ENCODE results near the gene MAGEA9.
"Not testable (repeated sequence)": the region's sequence is repeated elsewhere in the genome, so short reads cannot be mapped to it uniquely, and the experiment has no call there.

Gene MAGEA9

GRCh38 chrX:149781727-149782126, at the start of gene MAGEA9:
TSS of gene MAGEA9 (plus strand) at chrX:149781930. CDS start at chrX:149786211, 4,281 bp downstream.
- DNase-seq (ENCODE audit: low read depth in 3 of 3, low spot score in 1 of 3) = not testable (repeated sequence)

- DNase-seq (ENCODE audit: low read depth in 3 of 3, low spot score in 1 of 3) = not testable (repeated sequence)
Measured at GRCh38 chrX:149742269-149742668, 39.5 kb upstream of the MAGEA9 start.

- not testable (repeated sequence) for DNase-seq (ENCODE audit: low read depth in 3 of 3, low spot score in 1 of 3)
Measured at GRCh38 chrX:149746390-149747007, 35.2 kb upstream of the MAGEA9 start.

GRCh38 chrX:149757206-149758067, 24.3 kb upstream of the MAGEA9 start:
- no peak for DNase-seq (ENCODE audit: low read depth in 3 of 3, low spot score in 1 of 3)

- DNase-seq (ENCODE audit: low read depth in 3 of 3, low spot score in 1 of 3) = no peak
Measured at GRCh38 chrX:149758068-149758714, 23.5 kb upstream of the MAGEA9 start.

GRCh38 chrX:149758715-149759078, 23.0 kb upstream of the MAGEA9 start:
- DNase-seq (ENCODE audit: low read depth in 3 of 3, low spot score in 1 of 3) = not testable (repeated sequence)

- DNase-seq (ENCODE audit: low read depth in 3 of 3, low spot score in 1 of 3) = no peak
Measured at GRCh38 chrX:149759824-149760223, 21.9 kb upstream of the MAGEA9 start.

- DNase-seq (ENCODE audit: low read depth in 3 of 3, low spot score in 1 of 3) = no peak
Measured at GRCh38 chrX:149760965-149761364, 20.8 kb upstream of the MAGEA9 start.

- DNase-seq (ENCODE audit: low read depth in 3 of 3, low spot score in 1 of 3) = not testable (repeated sequence)
Measured at GRCh38 chrX:149761858-149762674, 19.7 kb upstream of the MAGEA9 start.

GRCh38 chrX:149762696-149763614, 18.8 kb upstream of the MAGEA9 start:
- no peak for DNase-seq (ENCODE audit: low read depth in 3 of 3, low spot score in 1 of 3)

GRCh38 chrX:149770344-149770743, 11.4 kb upstream of the MAGEA9 start:
- not testable (repeated sequence) for DNase-seq (ENCODE audit: low read depth in 3 of 3, low spot score in 1 of 3)

- not testable (repeated sequence) for DNase-seq (ENCODE audit: low read depth in 3 of 3, low spot score in 1 of 3)
Measured at GRCh38 chrX:149773026-149773425, 8.7 kb upstream of the MAGEA9 start.

- DNase-seq (ENCODE audit: low read depth in 3 of 3, low spot score in 1 of 3) = not testable (repeated sequence)
Measured at GRCh38 chrX:149773768-149774167, 8.0 kb upstream of the MAGEA9 start, which contains the start of gene HSFX1. TSS of gene HSFX1 (plus strand) at chrX:149774068. CDS start at chrX:149774682, 614 bp downstream.

- not testable (repeated sequence) for DNase-seq (ENCODE audit: low read depth in 3 of 3, low spot score in 1 of 3)
Measured at GRCh38 chrX:149777999-149778398, 3.7 kb upstream of the MAGEA9 start.

- DNase-seq (ENCODE audit: low read depth in 3 of 3, low spot score in 1 of 3) = not testable (repeated sequence)
Measured at GRCh38 chrX:149795531-149795930, 13.8 kb downstream of the MAGEA9 start.

GRCh38 chrX:149799095-149799714, 17.5 kb downstream of the MAGEA9 start:
- no peak for DNase-seq (ENCODE audit: low read depth in 3 of 3, low spot score in 1 of 3)

GRCh38 chrX:149799938-149800337, 18.2 kb downstream of the MAGEA9 start:
- DNase-seq (ENCODE audit: low read depth in 3 of 3, low spot score in 1 of 3) = no peak

- DNase-seq (ENCODE audit: low read depth in 3 of 3, low spot score in 1 of 3) = no peak
Measured at GRCh38 chrX:149803458-149804062, 21.8 kb downstream of the MAGEA9 start.

GRCh38 chrX:149804102-149804501, 22.4 kb downstream of the MAGEA9 start:
- DNase-seq (ENCODE audit: low read depth in 3 of 3, low spot score in 1 of 3) = no peak

All from stimulated activated CD4-positive, alpha-beta T cell treated with anti-CD3 and anti-CD28 coated beads, TNF-alpha, amount 100 ng/mL, for 1 hour (primary cell).